HG03108 (cell line): ENCODE data around the gene ELAVL1.

Experiments
- ATAC-seq: cut with Tn5 transposase; IDR thresholded peaks from one replicate; pipeline ENCODE4 v1.9.1; 2021; ENCODE audit warnings: moderate library complexity; ENCODE audit not compliant: unreplicated experiment

The ELAVL1 gene

DNA sequence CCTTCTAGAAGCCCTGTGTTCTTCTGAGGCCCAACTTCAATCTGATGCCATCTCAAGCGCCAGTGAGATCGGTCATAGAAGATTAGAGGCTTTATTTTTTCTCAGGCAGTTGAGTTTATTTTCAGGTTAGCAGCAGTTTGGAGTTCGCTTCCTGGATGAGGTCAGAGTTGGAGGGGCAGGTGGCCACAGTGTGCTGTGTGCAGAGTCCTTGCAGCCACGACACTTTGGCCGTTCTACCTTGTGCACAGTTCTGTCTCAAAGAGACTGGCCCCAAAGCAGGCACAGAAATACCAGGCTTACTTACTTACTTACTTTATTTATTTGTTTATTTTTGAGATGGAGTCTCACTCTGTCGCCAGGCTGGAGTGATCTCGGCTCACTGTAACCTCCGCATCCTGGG is 15.9 kb upstream of the ELAVL1 start:
- no peak for ATAC-seq

DNA sequence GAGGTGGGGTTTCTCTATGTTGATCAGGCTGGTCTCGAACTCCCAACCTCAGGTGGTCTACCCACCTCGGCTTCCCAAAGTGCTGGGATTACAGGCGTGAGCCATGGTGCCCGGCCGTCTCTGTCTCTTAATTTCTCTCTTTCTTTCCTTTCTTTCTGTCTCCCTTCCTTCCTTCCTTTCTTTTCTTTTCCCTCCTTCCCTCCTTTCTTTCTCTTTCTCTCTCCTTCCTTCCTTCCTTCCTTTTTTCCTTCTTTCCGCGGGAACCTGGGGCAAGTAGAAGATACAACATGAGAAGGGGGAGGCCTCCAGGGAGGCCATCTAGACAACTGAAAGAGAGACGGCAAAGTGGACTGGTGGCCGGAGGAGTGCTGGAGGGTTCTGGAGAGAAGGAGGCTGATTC is 15.2 kb upstream of the ELAVL1 start:
- ATAC-seq, result no peak

DNA sequence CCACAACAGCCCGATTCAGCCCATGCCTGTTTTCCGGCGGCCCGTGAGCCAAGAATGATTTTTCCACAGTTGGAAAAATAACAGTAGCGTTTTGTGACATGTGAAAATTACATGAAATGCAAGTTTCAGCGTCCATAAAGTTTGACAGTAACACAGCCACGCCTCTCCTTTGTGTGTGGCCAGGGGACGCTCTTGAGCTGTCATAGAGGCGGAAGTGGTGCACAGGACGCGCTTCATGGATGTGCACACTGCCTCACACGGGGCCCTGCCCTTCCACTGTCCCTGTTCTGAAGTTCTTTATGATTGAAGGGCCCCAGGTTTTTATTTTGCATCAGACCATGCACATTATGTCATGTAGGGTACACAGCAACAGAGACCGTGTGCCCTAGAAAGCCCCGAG is 12.4 kb upstream of the ELAVL1 start:
- no peak for ATAC-seq

DNA sequence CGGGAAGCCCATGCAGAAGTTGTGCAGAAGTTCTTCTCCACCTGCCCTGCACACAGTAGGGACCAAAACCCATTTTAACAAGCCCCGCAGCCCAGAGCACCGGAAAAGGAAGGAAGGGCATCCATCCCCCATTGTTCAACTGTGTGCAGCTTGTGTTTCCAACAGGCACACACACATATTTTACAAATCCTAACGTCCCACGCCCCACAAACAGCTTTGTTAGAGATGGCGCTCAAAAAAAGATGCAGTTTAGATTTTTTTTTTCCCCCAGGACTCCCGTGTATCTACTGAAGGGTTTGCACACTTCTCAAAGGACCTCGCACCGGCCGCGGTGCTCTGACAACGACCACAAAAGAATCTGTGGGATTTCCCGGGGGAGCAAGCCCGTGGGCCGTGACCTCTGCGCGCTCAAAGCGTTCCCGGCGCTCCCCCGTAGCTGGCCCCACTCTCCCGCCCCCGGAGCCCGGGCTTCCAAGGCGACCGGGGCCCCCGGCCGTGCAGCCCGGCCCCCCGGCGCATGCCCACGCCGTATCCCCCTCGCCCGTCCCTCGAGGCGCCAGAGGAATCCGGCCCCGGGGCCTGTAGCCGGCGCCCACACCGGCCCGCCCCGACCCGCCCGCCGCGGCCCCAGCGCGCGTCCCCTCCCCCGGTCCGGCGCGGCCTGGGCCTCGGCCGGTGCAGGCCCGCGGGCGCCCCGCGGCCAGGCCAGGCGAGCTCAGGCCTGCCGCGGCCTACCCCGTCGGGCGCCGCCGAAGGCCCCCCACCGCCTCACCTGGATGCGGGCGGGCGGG is 523 bp downstream of the ELAVL1 start:
- ATAC-seq, result peak; percentile 14

DNA sequence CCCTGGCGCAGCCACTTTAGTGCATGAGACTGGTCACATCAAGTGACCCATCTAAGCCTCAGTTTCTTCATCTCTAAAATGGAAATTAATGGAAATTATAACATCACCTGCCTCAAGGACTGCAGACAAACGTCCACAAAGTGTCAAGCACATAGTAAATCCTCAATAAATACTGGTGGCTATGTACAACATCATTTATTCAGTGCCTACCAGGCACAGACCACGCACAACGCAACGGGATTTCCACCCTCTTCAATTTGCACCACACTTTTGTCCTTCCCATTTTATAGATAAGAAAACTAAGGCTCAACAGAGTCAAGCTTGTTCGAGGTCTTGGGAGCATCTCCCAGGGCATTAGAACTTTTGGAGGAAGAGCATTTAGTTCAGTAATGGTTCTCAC is 1.4 kb downstream of the ELAVL1 start:
- ATAC-seq, result no peak

DNA sequence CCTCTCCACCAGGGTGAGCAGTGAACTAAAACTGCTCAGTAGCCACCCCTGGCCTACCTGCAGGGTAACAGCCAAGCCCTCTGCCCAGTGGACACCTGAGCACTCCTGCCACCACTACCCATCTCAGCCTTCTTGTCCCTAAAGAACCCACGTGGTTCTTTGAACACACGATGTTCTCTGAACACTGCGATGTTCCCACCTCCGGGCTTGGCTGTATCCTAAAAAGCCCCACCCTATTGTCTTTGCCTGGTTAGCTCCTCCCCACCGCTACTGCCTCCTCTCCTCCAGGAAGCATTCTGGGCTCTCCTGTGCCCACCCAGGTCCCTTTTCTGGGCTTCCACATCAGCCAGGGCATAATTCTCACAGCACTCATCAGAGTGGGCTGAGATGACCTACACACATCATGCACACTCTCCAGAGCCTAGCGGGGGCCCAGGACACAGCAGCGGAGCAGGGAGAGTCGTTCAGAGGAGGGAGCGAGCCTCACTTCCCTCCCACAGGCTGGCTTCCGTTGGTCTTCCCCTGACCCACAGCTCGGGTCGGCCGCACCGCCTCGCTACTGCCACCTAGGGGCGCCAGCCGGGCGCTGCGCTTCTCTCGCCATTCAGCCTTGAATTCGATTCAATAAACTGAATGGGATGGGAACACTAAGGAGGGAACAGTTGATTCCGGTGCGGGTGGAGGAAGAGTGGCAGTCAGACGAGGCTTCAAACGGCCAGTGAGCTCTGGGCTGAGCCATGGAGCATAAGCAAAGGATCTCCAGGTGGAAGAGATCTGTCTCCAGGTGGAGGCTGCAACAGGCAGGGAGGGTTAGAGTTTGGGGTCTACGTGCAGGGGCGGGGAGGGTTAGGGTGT is 3.2 kb downstream of the ELAVL1 start:
- ATAC-seq, result no peak

DNA sequence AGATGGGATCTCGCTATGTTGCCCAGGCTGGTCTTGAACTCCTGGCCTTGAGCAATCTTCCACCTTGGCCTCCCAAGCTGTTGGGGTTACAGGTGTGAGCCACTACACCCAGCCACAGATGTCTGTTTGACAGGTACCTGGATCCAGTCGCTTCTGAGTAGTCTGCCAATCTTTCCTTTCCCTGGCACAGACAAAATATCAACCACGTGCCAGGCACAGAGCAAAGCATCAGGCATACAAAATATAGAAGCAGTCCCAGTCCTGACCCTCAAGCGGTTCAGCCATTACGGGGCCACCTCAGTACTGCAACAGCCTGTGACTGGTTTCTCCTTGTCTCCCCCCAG is 3.8 kb downstream of the ELAVL1 start:
- ATAC-seq, result no peak

DNA sequence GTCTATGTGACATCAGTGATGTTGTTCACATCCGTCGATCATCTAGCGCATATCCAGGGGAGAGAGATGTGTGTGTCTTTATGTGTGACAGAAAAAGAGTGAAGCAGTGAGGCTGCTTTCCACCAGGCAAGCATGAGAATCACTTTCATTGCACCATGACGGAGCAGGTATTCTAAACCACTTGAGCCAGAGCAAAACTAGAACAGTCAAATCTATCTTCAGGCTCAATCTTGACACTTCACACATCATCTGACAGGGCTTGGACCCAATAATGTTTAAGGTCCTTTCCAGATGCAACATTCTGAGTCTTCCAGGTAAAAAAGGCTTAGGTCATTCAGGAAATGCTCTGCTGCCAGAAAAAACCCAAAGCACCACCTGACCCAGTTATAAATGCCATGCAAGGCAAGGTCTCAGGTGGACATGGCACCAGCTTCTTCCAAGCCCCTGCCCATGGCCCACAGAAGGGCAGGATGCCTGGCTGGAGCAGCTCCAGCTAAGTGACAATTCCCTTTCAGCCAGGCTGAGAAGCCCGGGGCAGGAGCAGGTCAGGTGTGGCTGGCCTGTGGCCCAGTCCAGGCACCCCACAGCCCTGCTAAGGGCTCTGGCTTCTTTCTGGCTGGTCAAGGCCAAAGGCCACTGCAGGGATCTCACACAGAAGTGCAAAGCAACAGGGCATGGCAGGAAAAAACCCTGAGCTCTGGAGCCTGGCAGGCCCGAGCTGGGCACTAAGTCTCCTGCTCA is 5.0 kb downstream of the ELAVL1 start:
- no peak for ATAC-seq

DNA sequence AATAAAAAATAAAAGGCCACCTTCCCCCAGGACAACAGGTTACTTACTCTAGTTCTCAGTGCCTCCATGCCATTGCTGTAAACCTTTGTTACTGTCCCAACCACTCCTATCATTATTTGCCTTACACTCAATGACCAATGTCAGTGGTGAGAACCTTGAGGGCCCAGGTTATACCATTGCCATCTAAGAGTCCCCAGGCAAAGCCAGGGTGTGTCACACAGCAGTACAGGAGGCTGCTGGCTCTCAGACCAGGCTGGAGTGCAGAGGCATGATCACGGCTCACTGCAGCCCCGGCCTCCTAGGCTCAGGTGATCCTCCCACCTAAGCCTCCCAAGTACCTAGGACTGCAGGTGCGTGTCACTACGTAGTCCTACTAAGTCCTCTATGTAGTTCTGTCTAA is 6.1 kb downstream of the ELAVL1 start:
- no peak for ATAC-seq

DNA sequence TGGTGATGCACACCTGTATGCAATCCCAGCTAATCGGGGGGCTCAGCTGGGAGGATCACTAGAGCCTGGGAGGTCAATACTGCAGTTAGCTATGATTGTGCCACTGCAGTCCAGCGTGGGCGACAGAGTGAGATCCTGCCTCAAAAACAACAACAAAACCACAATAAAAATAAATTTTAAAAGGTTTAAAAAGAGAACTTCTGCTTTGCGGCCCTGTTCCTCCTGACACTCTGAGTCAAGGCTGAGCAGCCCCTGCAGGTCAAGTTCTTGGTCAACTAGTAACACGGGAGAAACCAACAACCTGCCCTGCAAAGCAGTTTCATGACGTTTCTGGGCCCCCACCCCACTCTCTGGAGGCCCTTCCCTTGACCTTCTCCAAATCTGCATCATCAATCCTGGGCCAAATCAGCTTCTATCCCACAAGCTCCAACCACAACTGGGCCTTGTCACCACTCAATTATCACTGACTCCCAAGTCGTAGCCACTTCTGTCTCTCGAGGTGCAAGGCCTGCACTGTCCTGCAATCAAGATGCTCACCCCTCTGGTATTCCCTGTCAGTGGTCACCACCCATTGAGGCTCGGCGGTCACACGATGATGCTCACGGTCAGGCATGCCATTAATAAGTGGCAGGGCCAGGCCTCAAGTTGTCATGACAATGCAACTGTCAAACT is 7.5 kb downstream of the ELAVL1 start:
- ATAC-seq, result no peak

DNA sequence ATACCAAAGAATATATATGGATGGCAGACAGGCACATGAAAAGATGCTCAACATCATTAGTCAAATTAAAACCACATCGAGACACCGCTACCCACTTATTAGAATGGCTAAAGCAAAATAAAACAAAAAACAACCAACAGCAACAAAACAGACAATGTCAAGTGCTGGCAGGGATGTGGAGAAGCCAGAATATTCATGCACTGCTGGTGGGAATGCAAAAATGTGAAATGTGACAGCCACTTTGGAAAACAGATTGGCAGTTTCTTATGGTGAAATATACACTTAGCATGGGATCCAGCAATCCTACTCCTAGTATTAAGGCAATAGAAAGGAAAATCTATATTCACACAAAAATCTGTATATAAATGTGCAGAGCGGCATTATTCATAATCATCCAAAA is 8.6 kb downstream of the ELAVL1 start:
- ATAC-seq, result no peak

DNA sequence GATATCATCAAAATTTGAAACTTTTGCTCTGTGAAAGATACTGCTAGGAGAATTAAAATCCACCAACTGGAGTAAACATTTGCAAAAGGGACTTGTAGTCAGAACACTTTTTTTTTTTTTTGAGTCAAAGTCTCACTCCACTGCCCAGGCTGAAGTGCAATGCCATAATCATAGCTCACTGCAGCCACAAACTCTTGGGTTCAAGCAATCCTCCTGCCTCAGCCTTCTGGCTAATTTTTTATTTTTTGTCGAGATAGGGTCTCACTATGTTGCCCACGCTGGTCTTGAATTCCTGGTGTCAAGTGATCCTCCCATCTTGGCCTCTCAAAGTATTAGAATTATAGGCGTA is 9.7 kb downstream of the ELAVL1 start:
- ATAC-seq, result no peak

DNA sequence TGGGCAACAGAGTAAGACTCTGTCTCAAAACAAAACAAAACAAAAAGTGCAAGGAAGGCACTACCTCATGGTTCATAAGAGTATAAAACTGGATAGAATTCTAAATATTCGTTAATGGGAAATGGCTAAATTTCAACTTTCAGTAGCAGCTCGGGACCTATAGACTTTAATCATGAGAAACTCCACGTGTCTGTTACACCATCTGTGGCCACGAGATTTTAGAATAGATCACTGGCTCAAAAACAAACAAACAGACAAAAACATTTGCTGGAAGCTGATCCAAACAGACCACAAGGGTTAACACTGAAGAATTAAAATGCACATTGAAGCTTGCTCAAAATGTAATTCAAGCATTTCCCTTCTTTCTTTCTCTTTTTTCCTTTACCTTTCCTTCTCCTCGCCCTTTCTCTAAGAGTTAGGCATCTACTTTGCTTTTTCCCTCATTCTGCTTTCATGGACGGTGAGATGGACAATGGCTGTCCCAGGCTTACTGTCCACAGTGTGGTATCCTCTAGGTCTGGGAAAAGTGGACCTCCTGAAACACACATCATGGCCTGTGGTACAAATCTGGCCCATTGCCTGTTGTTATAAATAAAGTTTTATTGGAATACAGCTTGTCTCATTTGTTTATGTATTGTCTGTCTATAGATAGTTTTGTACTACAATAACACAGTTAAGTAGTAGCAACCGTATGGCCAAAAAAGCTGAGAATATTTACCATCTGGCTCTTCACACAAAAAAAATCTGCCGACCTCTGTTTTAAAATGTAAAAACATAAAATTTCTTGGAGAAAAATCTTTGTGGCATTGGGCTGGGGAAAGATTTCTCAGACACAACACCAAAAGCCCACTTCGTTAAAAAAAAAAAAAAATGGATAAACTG is 10.3 kb downstream of the ELAVL1 start:
- ATAC-seq, result no peak

DNA sequence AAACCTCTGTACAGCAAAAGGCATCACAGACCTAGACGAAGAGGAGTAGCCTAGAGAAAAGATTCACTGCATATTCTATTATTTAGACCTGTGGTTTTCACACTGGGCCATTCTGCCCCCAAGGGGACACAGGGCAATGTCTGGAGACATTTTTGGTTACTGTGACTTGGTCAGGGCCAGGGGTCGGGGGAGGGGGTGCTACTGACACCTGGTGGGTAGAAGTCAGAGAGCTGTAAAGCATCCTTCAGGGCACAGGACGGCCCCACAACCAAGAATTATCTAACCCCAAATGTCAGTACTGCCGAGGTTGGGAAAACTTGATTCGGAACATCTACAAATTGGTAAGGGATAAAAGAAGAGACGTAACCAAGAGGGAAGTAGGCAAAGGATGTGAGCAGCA is 11.3 kb downstream of the ELAVL1 start:
- no peak for ATAC-seq

DNA sequence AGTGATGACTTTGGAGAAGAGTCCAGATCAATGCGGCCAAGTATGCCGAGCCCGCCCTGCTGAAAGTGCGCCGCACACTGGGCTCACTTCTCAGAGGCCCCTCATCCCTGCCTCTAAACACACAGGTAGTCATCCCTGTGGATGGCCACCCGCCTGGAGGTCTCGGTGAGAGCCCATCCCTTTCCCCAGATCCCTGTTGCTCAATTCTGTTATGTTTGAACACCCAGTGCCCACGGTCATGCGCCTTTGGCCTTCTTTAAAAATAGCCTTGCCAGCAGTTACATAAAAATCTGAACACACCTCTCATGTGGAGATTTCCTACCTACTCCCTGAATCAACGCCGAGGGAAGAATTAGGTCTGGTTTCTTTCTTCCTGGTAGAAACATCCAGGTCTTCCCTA is 11.9 kb downstream of the ELAVL1 start:
- no peak for ATAC-seq

DNA sequence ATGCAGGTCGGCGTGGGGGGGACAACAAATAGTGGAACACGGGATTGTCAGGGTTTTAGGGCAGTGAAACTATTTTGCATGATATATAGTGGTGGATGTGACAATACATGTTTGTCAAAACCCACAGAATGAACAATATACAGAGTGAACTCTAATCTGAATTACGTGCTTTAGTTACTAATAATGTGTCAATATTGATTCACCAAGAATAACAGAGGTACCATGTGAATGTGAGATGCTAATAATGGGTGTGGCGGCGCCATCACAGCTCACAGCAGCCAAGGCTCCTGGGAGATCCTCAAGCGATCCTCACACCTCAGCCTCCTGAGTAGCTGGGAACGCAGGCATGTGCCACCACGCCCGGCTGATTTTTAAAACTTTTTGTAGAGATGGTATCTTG is 12.9 kb downstream of the ELAVL1 start:
- ATAC-seq, result no peak

DNA sequence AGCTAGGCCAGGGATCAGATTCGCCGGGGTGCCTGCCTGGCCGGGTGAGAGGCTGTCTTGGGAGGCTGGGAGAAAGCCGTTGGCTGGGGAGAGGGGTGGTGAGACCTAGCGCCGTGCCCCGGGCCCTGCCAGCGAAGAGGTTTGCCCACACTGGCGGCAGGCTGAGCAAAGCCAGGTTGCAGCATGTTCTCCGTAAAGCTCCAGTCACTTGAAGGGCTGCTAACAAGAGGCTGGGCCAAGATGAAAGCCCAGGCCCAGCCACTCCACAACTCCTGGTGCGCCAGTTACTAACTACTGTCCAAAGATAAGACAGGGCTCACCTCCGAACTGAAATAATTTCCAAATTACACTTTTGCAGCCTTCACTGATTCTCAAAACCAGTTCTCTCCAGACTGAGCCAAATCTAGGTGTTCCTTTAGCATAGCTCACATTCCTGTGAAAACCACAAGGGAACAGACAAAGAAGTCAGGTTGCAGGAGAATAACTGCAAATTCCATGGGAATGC is 16.3 kb downstream of the ELAVL1 start:
- no peak for ATAC-seq

DNA sequence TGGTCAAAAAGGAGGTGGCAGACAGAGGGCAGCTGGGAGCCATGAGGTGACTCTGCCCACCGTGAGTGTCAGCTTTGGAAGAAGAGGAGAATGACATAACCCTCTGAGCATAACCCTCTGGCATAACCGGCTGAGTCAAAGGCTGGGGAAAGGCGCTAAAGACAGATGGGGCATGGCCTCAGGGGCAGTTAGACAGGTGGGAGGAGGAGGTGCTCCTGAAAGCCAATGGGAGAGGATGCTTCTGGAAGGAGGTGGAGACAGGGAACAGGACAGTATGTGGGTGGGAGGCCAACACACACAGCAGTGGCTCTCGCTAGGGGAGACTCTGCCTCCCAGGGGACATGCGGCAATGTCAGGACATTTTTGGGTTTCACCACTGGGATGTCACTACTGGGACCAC is 17.1 kb downstream of the ELAVL1 start:
- ATAC-seq, result no peak

DNA sequence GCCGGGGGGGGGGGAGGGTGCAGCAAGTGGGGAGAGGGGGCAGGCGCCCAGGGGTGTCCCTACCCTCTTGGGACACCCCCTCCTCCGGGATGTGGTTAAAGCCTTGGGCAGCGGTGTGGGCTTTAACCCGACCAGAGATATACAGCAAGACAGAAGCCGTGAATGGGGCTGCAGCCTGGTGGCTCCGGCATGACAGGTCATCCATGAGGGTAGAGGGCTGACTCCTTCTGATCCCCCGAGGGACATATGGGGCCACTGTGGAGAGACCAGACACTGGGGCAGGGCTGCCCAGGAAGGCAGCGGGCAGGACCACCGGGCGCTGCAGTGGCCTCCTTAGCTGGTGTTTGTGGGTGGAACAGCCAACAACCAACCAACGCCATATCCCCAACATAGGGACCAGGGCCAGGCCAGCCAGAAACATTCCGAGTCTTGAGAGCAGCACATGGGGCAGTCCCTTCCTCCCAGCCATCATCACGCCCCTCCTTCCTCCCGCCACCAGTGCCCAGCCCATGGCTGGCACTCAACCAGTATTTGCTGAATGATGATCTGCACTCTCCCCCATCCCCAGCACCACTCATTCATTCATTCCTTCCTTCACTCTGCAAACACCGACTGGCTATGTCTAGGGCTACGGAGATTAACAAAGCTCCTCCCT is 18.2 kb downstream of the ELAVL1 start:
- ATAC-seq, result no peak
